Neural cell (in vitro differentiated cells): ENCODE data around the gene GALNT13. TPM values are rescaled to one million over a fixed set of nuclear protein-coding genes. Genes with fewer than 3 reads are reported as not detected.
A peak's percentile ranks its signal among the peaks of the same experiment; 100 is the strongest.

Experiments
- H2AFZ ChIP-seq: fragments of 200-600, 300-800 bp; sonication (generic), shearing (Covaris generic); 2 replicates; pipeline ENCODE4 v1.6.0; 2014; ENCODE audit warnings: low read depth, mild to moderate bottlenecking, antibody characterized with exemption, low read length, moderate library complexity
- H3F3A ChIP-seq: fragments of 200-600 bp; shearing (Covaris generic); 2 replicates; pipeline ENCODE4 v1.6.1; 2016; ENCODE audit warnings: mild to moderate bottlenecking, moderate library complexity, mixed read lengths, antibody characterized with exemption, low read length; ENCODE audit not compliant: insufficient read depth, poor library complexity, severe bottlenecking
- H3K27ac ChIP-seq: fragments of 200-600, 300-800 bp; sonication (generic), shearing (Covaris generic); 2 replicates; pipeline ENCODE4 v1.5.1; 2014; ENCODE audit warnings: mild to moderate bottlenecking, low read length, moderate library complexity
- H3K27me3 ChIP-seq: fragments of 300-800, 200-600 bp; sonication (generic), shearing (Covaris generic); 2 replicates; pipeline ENCODE4 v1.6.0; 2014; ENCODE audit warnings: mild to moderate bottlenecking, low read depth, low read length, moderate library complexity; ENCODE audit not compliant: insufficient read depth
- H3K36me3 ChIP-seq: fragments of 300-800, 200-600 bp; sonication (generic), shearing (Covaris generic); 2 replicates; pipeline ENCODE4 v1.5.1; 2014; ENCODE audit warnings: mild to moderate bottlenecking, antibody characterized with exemption, low read length, moderate library complexity; ENCODE audit not compliant: insufficient read depth
- H3K4me2 ChIP-seq: fragments of 300-800, 200-600 bp; sonication (generic), shearing (Covaris generic); 2 replicates; pipeline ENCODE4 v1.6.0; 2014; ENCODE audit warnings: mild to moderate bottlenecking, low read length
- H3K4me3 ChIP-seq: fragments of 300-800, 200-600 bp; sonication (generic), shearing (Covaris generic); 2 replicates; pipeline ENCODE4 v1.5.1; 2014; ENCODE audit warnings: mild to moderate bottlenecking, low read length, moderate library complexity
- H3K79me2 ChIP-seq: fragments of 200-600 bp; shearing (Covaris generic); replicated peaks from 2 replicates; pipeline ENCODE4 v1.6.0; 2014; ENCODE audit warnings: mild to moderate bottlenecking, low read length, moderate library complexity; ENCODE audit not compliant: insufficient read depth
- H3K9ac ChIP-seq: fragments of 300-800, 200-600 bp; sonication (generic), shearing (Covaris generic); 2 replicates; pipeline ENCODE4 v1.6.1; 2016; ENCODE audit warnings: mild to moderate bottlenecking, low read length, mixed read lengths
- H3K9me2 ChIP-seq: fragments of 200-600 bp; shearing (Covaris generic); 2 replicates; pipeline ENCODE4 v1.6.1; 2016; ENCODE audit warnings: mild to moderate bottlenecking, low read length, mixed read lengths; ENCODE audit not compliant: insufficient read depth
- H3K9me3 ChIP-seq: fragments of 200-600, 300-800 bp; sonication (generic), shearing (Covaris generic); 2 replicates; pipeline ENCODE4 v1.6.1; 2016; ENCODE audit warnings: mild to moderate bottlenecking, mixed run types, low read length, moderate library complexity, mixed read lengths
- H4K20me1 ChIP-seq: fragments of 200-600 bp; shearing (Covaris generic); 2 replicates; pipeline ENCODE4 v1.6.1; 2016; ENCODE audit warnings: mild to moderate bottlenecking, mixed run types; ENCODE audit not compliant: insufficient read depth
- CTCF ChIP-seq: fragments of 450-650 bp; IDR thresholded peaks from 2 replicates; pipeline ENCODE4 v1.5.1; 2014; ENCODE audit warnings: antibody characterized with exemption, mild to moderate bottlenecking, moderate library complexity; ENCODE audit not compliant: poor library complexity, severe bottlenecking
- EP300 ChIP-seq: fragments of 450-650 bp; conservative IDR thresholded peaks from 2 replicates; pipeline ENCODE4 v1.6.1; 2014; ENCODE audit warnings: antibody characterized with exemption, mild to moderate bottlenecking, moderate library complexity; ENCODE audit not compliant: poor library complexity, severe bottlenecking
- EZH2 ChIP-seq: fragments of 200-600, 300-800 bp; shearing (Covaris generic), sonication (generic); IDR thresholded peaks from 2 replicates; pipeline ENCODE4 v1.6.1; 2014; ENCODE audit warnings: antibody characterized with exemption, low read length, borderline replicate concordance, mild to moderate bottlenecking; ENCODE audit not compliant: insufficient read depth, poor library complexity, severe bottlenecking
- MXI1 ChIP-seq: fragments of 450-650 bp; conservative IDR thresholded peaks from 2 replicates; pipeline ENCODE4 v1.6.1; 2014; ENCODE audit warnings: antibody characterized with exemption, mild to moderate bottlenecking; ENCODE audit not compliant: poor library complexity, severe bottlenecking
- POLR2AphosphoS5 ChIP-seq: IDR thresholded peaks from 2 replicates; pipeline ENCODE4 v1.6.1; 2012
- RAD21 ChIP-seq: fragments of 450-650 bp; conservative IDR thresholded peaks from 2 replicates; pipeline ENCODE4 v1.6.1; 2014; ENCODE audit warnings: antibody characterized with exemption, mild to moderate bottlenecking, moderate library complexity
- REST ChIP-seq: IDR thresholded peaks from 2 replicates; pipeline ENCODE4 v1.6.1; 2012; ENCODE audit warnings: borderline replicate concordance
- SMC3 ChIP-seq: fragments of 450-650 bp; conservative IDR thresholded peaks from 2 replicates; pipeline ENCODE4 v1.6.1; 2014; ENCODE audit warnings: antibody characterized with exemption, mild to moderate bottlenecking, moderate library complexity; ENCODE audit not compliant: poor library complexity
- TAF1 ChIP-seq: IDR thresholded peaks from 2 replicates; pipeline ENCODE4 v1.6.1; 2012; ENCODE audit warnings: low read depth
- polyA plus RNA-seq: library from polyadenylated mRNA; depleted of rRNA; stranded (reverse); fragments of >200 nt; gene quantifications from 2 replicates; pipeline ENCODE4 v1.2.3, GENCODE V29; 2014

Gene GALNT13
- polyA plus RNA-seq, 1 donor from 2014 or later: 12.4 TPM

- no peak overlapping the region for H2AFZ ChIP-seq
- no peaks in the 10 kb centered on the region for H3K9me2 ChIP-seq
- no peak for TF ChIP-seq TAF1
- TF ChIP-seq EZH2: no peak
- no peak for TF ChIP-seq POLR2AphosphoS5
- TF ChIP-seq RAD21: no peak
- no peak for TF ChIP-seq EP300
- peak; percentile 32 for TF ChIP-seq CTCF
- TF ChIP-seq REST: no peak
- TF ChIP-seq MXI1: no peak
- H3K27me3 ChIP-seq: peaks cover 28% of the 10 kb centered on the region
- H3K79me2 ChIP-seq: peaks cover 4% of the 10 kb centered on the region
- H3K9me3 ChIP-seq: no peaks in the 10 kb centered on the region
- no peak overlapping the region for H3K4me2 ChIP-seq
- peaks cover 7% of the 10 kb centered on the region for H3F3A ChIP-seq
- no peaks in the 10 kb centered on the region for H3K36me3 ChIP-seq
- no peak overlapping the region for H3K9ac ChIP-seq
- no peaks in the 10 kb centered on the region for H4K20me1 ChIP-seq
- no peak overlapping the region for H3K4me3 ChIP-seq
- no peak overlapping the region for H3K27ac ChIP-seq
Observed at GRCh38 chr2:153870308-153870707, 1.4 kb upstream of the GALNT13 start.

GRCh38 chr2:153872311-153873051 is 759 bp downstream of the GALNT13 start:
- peaks cover 31% of the 10 kb centered on the region for H3K27me3 ChIP-seq
- peak overlapping the region; percentile 76 for H3K9ac ChIP-seq
- peaks cover 16% of the 10 kb centered on the region for H3K79me2 ChIP-seq
- TF ChIP-seq SMC3 (no peak), RAD21 (no peak), REST (no peak), MXI1 (peak; percentile 73), EZH2 (no peak), POLR2AphosphoS5 (no peak), CTCF (no peak), EP300 (no peak), TAF1 (no peak)
- peak overlapping the region; percentile 85 for H3K4me2 ChIP-seq
- no peak overlapping the region for H3K27ac ChIP-seq
- H4K20me1 ChIP-seq: no peaks in the 10 kb centered on the region
- H3K36me3 ChIP-seq: no peaks in the 10 kb centered on the region
- peak overlapping the region; percentile 86 for H3K4me3 ChIP-seq
- H2AFZ ChIP-seq: peak overlapping the region; percentile 10
- peaks cover 7% of the 10 kb centered on the region for H3F3A ChIP-seq
- no peaks in the 10 kb centered on the region for H3K9me3 ChIP-seq
- H3K9me2 ChIP-seq: no peaks in the 10 kb centered on the region
